ENCODE data around the gene HELT. TPM values are rescaled to one million over a fixed set of nuclear protein-coding genes. Genes with fewer than 3 reads are reported as not detected.

Gene HELT
- total RNA-seq, 2 experiments from 2014 or later, result not detected

DNA sequence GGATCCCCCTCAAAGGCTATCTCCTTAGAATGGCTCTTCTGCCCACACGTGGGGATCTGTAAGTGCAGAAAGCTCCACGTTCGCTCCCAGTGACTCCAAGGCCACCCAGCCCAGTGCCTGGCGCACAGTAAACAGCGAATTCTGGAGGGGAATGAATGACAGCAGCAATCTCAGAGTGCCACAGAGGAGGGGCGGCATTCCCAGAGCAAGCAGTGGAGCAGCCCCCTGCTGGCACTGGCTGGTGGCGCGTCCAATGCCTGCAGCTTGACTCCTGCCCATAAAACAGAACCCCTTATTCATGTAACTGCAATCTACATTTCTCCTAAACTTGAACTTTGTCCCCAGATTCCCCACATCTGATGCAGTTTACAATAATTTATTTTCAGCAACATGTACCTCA is 6.9 kb upstream of the HELT start:
- no peaks in the 10 kb centered on the region for H3K36me3 Mint-ChIP-seq
- no peaks in the 10 kb centered on the region for H3K9me3 Mint-ChIP-seq
- H3K27me3 Mint-ChIP-seq, result peaks cover 61% of the 10 kb centered on the region
- intact Hi-C loops (cut with micrococcal nuclease), result no loop called here
- no peaks in the 10 kb centered on the region for H3K4me1 Mint-ChIP-seq (ENCODE audit: low read depth)
- H3K4me3 Mint-ChIP-seq, result no peak overlapping the region
- H3K27ac Mint-ChIP-seq, result no peak overlapping the region
- ChIA-PET POLR2A (no interaction called here), CTCF (interaction anchor here (1.2 to 1.8 kb wide), 4 partner anchors 12 to 266 kb away, joined by 4 to 7 read pairs (median 4); no protein-coding TSS in a partner anchor)
- DNase-seq, result no peak

DNA sequence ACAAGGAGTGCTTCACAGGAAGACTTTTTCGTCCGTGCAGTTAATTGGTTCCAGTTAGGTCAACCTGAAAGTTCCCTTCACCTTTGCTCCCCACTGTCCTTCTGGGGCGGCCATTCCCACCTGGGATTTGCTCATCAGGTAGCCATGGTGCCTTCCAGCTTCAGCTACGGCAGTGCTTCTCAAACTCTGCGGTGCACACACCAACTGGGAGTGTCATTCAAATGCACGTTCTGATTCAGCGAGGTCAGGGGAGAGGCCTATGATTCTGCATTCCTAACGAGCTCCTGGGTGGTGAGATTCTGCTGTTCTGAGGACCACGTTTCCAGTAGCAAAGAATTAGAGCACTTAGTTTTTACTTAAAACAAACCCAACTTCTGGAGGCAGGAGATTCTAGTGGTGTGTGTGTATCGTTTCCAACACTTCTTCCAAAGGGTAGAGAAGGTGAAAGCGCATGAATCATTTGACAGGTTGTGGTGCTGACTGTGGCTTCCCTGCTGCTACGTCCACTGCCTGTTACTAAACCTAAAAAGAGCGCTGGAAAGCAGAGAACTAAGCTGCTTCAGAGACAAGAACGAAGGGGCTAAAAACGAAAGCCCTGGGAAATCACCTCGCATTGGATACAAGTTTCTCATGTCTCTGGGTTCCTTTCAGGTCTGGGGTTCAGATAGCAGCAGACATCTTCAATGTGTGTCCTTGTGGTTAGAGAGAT is 4.7 kb upstream of the HELT start:
- H3K4me3 Mint-ChIP-seq, result no peak overlapping the region
- CTCF ChIA-PET, result interaction anchor here (0.6 to 1.4 kb wide), 3 partner anchors 8 to 121 kb away, joined by 3 to 4 read pairs (median 3); no protein-coding TSS in a partner anchor
- POLR2A ChIA-PET, result no interaction called here
- intact Hi-C loops (cut with micrococcal nuclease), result no loop called here
- no peaks in the 10 kb centered on the region for H3K9me3 Mint-ChIP-seq
- no peaks in the 10 kb centered on the region for H3K36me3 Mint-ChIP-seq
- peaks cover 71% of the 10 kb centered on the region for H3K27me3 Mint-ChIP-seq
- peaks cover 2% of the 10 kb centered on the region for H3K4me1 Mint-ChIP-seq (ENCODE audit: low read depth)
- no peak overlapping the region for H3K27ac Mint-ChIP-seq
- no peak for DNase-seq

DNA sequence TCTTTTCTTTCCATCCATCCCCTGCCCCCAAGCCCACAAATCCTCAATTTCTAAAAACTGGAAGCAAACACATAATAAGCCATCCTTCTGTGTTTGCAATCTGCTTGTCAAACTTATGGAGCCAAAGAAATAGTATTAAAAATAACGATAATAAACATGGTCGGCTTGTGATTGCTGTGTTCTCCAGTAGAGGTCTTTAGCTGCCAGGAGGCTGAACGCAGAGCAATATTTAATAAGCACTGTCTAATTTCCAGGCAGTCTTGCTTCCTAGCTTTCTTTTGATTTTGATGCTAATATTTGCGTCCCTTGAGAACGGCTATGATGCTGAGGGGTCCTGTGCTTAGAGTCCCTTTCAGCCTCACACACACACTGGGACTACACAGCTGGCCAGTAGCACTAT is 3.2 kb upstream of the HELT start:
- ChIA-PET CTCF (no interaction called here), POLR2A (no interaction called here)
- DNase-seq, result no peak
- intact Hi-C loops (cut with micrococcal nuclease), result no loop called here
- Mint-ChIP-seq H3K4me3 (no peak overlapping the region), H3K27ac (no peak overlapping the region), H3K27me3 (peaks cover 72% of the 10 kb centered on the region), H3K36me3 (no peaks in the 10 kb centered on the region), H3K9me3 (no peaks in the 10 kb centered on the region), H3K4me1 (ENCODE audit: low read depth) (peaks cover 8% of the 10 kb centered on the region)

DNA sequence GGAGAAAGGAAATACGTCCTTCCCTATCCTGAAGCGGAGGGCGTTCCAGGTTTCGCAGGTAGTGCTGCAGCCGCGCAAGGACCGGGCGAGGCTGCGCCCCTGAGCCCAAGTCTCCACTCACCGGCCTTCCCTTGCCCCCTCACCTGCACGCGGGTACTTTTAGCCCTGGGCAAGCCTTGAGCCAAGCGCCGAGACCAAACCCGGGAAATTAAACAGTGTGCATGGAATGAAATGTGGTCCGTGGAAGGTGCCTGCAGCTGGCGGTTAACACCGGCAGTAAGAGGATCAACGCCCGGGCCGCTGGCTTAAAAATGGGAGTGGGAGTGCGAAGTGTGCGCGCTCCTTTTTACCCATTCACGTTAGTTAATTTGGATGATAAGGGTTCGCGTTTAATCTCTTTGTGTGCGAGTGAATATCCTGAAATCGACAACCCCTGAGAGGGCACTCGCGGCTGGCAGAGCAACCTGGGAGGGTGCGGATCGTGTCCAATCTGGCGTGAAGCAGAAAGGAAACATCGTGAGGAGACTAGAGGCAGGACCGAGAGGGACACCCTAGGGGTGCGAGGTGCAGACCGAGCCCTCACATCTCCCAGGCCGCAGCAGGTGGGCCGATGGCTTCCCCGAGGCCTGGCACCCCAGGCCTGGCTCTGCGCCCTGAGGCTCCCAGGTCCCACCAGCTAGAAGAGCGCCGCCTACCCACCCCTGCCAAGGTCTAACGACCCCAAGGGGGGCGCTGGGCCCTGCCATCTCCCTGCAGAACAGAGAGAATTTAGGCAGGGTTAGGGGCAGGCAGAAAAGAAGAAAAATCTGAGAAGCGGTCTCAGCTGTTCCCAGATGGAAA is 2.0 kb upstream of the HELT start:
- H3K9me3 Mint-ChIP-seq, result no peaks in the 10 kb centered on the region
- ChIA-PET POLR2A (no interaction called here), CTCF (interaction anchor here (1.1 kb wide), 1 partner anchor 11 kb away, joined by 4 read pairs; no protein-coding TSS in a partner anchor)
- intact Hi-C loops (cut with micrococcal nuclease), result no loop called here
- no peaks in the 10 kb centered on the region for H3K36me3 Mint-ChIP-seq
- no peak overlapping the region for H3K4me3 Mint-ChIP-seq
- H3K4me1 Mint-ChIP-seq (ENCODE audit: low read depth), result peaks cover 13% of the 10 kb centered on the region
- DNase-seq, result no peak
- peaks cover 72% of the 10 kb centered on the region for H3K27me3 Mint-ChIP-seq
- no peak overlapping the region for H3K27ac Mint-ChIP-seq

DNA sequence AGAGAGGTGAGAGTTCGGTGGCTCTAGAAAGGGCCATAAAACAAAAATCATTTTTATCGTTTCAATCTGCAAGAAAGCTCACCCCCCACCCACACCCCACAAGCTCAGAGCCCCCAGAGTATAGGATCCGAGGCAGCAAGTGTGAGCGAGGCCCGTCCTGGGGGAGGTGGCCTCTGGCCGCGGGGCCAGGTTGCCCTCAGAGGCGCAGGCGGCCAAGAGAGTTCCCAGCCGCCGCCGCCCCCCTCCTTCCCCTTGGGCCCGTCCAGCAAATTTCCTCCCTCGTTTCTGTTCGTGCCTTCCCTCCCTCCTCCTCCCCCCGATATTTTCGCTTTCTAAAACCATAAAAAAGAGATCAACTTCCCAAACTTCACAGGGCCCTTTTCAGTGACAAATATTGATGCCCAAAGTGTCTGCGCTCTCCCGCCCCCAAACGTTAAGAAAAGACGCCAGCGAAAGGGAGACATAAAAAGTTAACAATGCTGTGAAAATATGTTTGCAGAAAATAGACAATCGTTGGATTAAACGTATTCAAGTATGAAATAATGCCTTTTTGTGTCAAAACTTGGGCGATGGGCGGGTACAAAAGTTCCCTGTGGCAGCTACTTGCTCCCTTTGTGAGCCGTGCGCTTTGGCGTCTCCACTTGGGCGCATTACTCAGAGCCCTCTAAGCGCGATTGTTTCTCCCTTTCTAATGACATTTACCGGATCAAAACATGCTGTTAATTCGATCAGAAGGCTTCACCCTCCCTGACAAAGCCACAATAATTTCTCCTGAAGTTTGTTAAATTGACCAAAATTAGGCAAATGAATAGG is 1.1 kb upstream of the HELT start:
- no peaks in the 10 kb centered on the region for H3K36me3 Mint-ChIP-seq
- peaks cover 76% of the 10 kb centered on the region for H3K27me3 Mint-ChIP-seq
- no peaks in the 10 kb centered on the region for H3K9me3 Mint-ChIP-seq
- POLR2A ChIA-PET, result no interaction called here
- H3K4me1 Mint-ChIP-seq (ENCODE audit: low read depth), result peaks cover 17% of the 10 kb centered on the region
- intact Hi-C loops (cut with micrococcal nuclease), result no loop called here
- no peak overlapping the region for H3K27ac Mint-ChIP-seq
- CTCF ChIA-PET, result interaction anchor here (1.1 kb wide), 1 partner anchor 12 kb away, joined by 4 read pairs; no protein-coding TSS in a partner anchor
- H3K4me3 Mint-ChIP-seq, result no peak overlapping the region
- no peak for DNase-seq

DNA sequence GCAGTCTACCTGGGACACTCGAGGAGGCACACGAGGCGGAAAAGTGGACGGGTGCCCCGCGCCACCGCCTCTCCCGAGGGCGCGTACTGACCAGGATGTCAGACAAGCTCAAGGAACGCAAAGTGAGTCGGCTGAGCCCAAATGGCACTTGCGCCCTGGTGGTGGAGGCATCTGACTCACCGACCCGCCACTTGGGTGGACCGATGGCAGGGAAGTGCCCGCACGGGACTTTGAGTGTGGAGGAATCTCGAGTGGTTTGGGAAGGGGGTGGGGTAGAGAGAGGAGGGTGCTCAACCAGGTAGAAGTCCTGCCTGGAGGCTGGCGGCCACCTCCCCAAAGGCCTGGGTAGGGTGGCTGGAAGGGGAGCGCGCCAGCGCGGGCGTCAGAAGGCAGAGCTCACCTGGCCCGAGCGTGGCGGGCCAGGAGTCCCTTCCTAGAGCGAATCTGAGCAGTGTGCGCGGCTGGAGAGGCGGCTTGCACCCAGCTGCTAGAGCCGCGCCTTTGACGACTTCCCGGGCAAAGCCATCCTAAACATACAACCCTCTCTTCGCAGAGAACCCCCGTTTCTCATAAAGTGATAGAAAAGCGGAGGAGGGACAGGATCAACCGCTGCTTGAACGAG is 655 bp downstream of the HELT start:
- H3K36me3 Mint-ChIP-seq, result no peaks in the 10 kb centered on the region
- no peak overlapping the region for H3K4me3 Mint-ChIP-seq
- H3K4me1 Mint-ChIP-seq (ENCODE audit: low read depth), result peaks cover 19% of the 10 kb centered on the region
- no peak overlapping the region for H3K27ac Mint-ChIP-seq
- peaks cover 80% of the 10 kb centered on the region for H3K27me3 Mint-ChIP-seq
- intact Hi-C loops (cut with micrococcal nuclease), result no loop called here
- ChIA-PET POLR2A (no interaction called here), CTCF (interaction anchor here (1.2 kb wide), 2 partner anchors 14 to 22 kb away, joined by 3 to 6 read pairs; no protein-coding TSS in a partner anchor)
- no peak for DNase-seq
- H3K9me3 Mint-ChIP-seq, result no peaks in the 10 kb centered on the region

DNA sequence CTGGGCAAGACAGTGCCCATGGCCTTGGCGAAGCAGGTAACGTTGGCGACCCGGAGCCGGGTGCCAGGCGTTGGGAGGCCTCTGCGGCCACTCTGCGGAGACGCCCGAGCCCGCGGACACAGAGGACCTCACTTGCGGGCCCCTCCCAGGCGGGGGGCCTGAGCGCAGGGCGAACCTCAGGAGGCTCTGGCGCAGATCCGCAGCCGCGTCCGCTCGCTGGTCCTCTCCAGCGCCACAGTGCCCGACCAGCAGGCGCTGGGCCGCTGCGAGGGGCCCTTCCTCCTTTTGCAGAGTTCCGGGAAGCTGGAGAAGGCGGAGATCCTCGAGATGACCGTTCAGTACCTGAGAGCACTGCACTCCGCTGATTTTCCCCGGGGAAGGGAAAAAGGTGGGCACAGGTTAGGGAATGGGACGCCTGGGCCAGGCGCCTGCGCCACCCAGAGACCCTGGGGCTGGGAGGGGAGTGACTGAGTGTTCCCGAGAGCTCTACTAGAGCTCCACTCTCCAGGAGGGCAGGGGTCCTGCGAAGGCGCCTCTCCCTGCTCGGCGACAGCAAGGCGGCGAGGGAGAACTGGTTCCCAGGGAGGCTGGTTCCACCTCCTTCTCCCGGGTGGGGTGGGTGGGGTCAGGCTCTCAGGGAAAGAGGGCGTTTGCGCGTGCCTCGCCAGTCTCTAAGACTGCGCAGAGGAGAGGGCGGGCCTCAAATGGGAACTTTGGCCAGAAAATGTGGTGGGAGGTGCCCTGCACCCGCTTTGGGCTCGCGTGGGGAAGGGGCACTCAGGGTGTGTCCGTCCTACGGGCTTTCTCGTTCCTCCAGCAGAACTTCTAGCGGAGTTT is 1.4 kb downstream of the HELT start:
- H3K27me3 Mint-ChIP-seq, result peaks cover 77% of the 10 kb centered on the region
- intact Hi-C loops (cut with micrococcal nuclease), result no loop called here
- POLR2A ChIA-PET, result no interaction called here
- no peak overlapping the region for H3K4me3 Mint-ChIP-seq
- no peaks in the 10 kb centered on the region for H3K36me3 Mint-ChIP-seq
- CTCF ChIA-PET, result interaction anchor here (1.2 kb wide), 1 partner anchor 21 kb away, joined by 3 read pairs; no protein-coding TSS in a partner anchor
- H3K4me1 Mint-ChIP-seq (ENCODE audit: low read depth), result peaks cover 19% of the 10 kb centered on the region
- H3K9me3 Mint-ChIP-seq, result no peaks in the 10 kb centered on the region
- H3K27ac Mint-ChIP-seq, result no peak overlapping the region
- no peak for DNase-seq

DNA sequence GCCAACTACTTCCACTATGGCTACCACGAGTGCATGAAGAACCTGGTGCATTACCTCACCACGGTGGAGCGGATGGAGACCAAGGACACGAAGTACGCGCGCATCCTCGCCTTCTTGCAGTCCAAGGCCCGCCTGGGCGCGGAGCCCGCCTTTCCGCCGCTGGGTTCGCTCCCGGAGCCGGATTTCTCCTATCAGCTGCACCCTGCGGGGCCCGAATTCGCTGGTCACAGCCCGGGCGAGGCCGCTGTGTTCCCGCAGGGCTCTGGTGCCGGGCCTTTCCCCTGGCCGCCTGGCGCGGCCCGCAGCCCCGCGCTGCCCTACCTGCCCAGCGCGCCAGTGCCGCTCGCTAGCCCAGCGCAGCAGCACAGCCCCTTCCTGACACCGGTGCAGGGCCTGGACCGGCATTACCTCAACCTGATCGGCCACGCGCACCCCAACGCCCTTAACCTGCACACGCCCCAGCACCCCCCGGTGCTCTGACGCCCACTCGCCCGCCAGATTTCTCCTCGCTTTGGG is 2.1 kb downstream of the HELT start:
- Mint-ChIP-seq H3K36me3 (no peaks in the 10 kb centered on the region), H3K9me3 (no peaks in the 10 kb centered on the region), H3K27me3 (peaks cover 75% of the 10 kb centered on the region), H3K4me1 (ENCODE audit: low read depth) (peaks cover 19% of the 10 kb centered on the region), H3K4me3 (no peak overlapping the region), H3K27ac (no peak overlapping the region)
- ChIA-PET CTCF (no interaction called here), POLR2A (no interaction called here)
- intact Hi-C loops (cut with micrococcal nuclease), result no loop called here
- DNase-seq, result no peak

DNA sequence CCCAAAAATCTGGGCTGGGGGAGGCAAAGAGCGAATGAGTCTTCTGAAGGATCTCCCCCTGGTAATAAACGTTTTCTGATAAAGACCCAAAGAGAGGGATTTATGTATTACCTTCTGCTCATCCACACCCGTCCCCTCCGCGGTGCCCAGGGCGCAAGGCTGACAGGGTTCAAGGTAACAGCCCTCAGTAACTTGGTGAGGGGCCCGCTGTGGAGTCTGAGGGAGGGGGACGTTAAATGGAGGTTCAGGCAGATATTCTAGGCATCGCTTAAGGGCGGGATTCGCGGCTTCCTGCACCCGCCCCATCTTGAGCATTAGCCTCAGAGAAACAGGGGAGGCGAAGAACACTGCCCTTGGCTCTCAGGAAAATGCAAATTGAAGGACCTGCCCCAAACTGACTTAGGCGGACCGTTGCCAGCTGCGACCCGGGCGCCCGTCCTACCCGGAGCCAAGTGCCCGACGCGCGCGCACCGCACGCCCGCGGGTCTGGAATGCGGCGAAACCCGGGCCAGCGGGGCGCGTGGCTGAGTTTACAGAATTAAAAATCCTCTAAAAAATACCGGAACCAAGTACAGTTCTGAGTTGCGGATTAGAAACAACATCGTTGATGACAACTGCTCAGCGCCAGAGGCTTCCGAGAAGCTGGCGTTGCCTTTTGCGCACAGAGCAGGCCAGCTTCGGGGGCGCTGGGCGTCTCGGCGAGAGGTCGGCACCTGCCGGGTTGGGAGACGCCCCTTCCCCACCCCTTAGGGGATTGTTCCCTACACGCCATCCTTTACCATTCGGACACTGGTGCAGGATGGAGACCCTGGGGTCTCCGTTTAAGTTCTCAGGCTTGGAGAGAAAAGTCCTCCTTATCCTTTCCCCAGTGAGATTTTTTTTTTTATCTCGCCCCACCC is 2.8 kb downstream of the HELT start:
- intact Hi-C loops (cut with micrococcal nuclease), result no loop called here
- H3K4me1 Mint-ChIP-seq (ENCODE audit: low read depth), result peaks cover 19% of the 10 kb centered on the region
- no peak overlapping the region for H3K27ac Mint-ChIP-seq
- CTCF ChIA-PET, result no interaction called here
- H3K9me3 Mint-ChIP-seq, result no peaks in the 10 kb centered on the region
- peaks cover 74% of the 10 kb centered on the region for H3K27me3 Mint-ChIP-seq
- no peaks in the 10 kb centered on the region for H3K36me3 Mint-ChIP-seq
- H3K4me3 Mint-ChIP-seq, result no peak overlapping the region
- no peak for DNase-seq
- POLR2A ChIA-PET, result no interaction called here

DNA sequence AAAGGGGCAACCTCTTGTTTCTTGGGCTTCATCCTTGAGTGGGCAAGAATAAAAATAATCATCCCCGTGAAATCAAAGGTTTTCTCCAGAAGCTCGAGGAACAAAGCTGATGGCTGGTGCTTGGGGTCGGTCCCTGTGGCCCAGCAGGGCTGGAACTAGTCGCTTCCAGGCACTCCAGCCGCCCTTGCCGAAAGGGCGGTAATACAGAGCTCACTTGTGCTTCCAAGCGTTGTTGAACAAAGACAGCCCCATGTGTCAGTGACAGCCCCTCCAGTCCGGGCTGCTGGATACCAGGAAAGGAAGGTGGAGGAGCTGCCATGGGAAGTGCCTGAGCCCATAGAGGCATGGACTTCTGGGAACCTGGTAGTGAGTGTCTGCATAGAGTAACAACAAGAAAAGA is 5.2 kb downstream of the HELT start:
- peaks cover 69% of the 10 kb centered on the region for H3K27me3 Mint-ChIP-seq
- intact Hi-C loops (cut with micrococcal nuclease), result no loop called here
- H3K36me3 Mint-ChIP-seq, result no peaks in the 10 kb centered on the region
- POLR2A ChIA-PET, result no interaction called here
- peaks cover 18% of the 10 kb centered on the region for H3K4me1 Mint-ChIP-seq (ENCODE audit: low read depth)
- H3K4me3 Mint-ChIP-seq, result no peak overlapping the region
- no peak overlapping the region for H3K27ac Mint-ChIP-seq
- CTCF ChIA-PET, result interaction anchor here (0.7 to 2.0 kb wide), 3 partner anchors 12 to 18 kb away, joined by 3 to 10 read pairs (median 4); no protein-coding TSS in a partner anchor
- DNase-seq, result no peak
- no peaks in the 10 kb centered on the region for H3K9me3 Mint-ChIP-seq

All from activated CD4-positive, alpha-beta memory T cell treated with anti-CD3 and anti-CD28 coated beads for 36 hours (primary cell).